Fibroblast of skin of right quadriceps (primary cell): ENCODE data around the gene MPPED2.

Source experiments
- DNase-seq: peaks from one replicate; pipeline ENCODE4 v3.0.0-alpha.2; 2013

Gene MPPED2

GRCh38 chr11:30447058-30447640, 139.0 kb downstream of the MPPED2 start:
- no peak for DNase-seq

DNA sequence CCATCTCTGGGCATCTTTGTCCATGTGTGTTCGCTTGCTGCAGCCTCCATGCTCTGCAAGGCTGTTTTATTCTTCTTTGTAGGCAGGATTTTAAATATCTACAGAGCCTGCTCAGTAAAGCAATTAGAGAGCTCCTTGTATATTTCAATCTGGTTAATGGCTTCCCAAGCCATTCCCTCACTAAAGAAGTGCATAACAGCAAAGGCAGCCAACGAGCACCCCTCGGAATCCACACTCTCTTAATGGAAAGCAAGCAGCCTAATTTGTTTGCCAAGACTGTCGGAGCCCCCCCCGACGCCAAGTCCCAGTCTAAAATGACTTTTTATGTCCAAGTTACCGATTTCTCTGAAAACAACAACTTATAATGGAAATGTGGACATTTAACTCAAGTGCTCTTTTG, 139.6 kb downstream of the MPPED2 start:
- DNase-seq, result no peak

GRCh38 chr11:30445056-30445455, 141.1 kb downstream of the MPPED2 start:
- DNase-seq, result no peak

GRCh38 chr11:30440510-30440909, 145.6 kb downstream of the MPPED2 start:
- DNase-seq, result no peak

GRCh38 chr11:30436801-30437200, 149.4 kb downstream of the MPPED2 start:
- DNase-seq, result no peak

DNA sequence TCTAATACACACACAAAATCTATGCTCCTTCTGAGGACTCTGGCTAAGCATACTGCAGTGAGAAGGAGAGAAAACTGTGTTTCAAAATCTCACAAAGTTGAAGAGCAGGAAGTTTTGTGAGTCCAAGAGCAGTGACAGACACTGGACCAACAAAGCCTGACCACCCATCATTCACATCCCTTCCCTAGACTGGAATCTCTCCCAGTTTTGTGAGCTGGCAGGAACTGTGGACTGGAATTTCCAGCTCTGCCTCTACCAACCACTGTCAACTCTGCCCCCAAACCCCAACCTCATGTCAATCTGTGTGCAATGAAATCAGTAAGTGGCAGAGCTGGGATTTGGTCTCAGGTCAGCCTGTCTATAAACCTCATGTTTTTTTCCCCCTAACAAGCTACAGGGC, 150.7 kb downstream of the MPPED2 start:
- no peak for DNase-seq

GRCh38 chr11:30434901-30435300, 151.3 kb downstream of the MPPED2 start:
- no peak for DNase-seq

DNA sequence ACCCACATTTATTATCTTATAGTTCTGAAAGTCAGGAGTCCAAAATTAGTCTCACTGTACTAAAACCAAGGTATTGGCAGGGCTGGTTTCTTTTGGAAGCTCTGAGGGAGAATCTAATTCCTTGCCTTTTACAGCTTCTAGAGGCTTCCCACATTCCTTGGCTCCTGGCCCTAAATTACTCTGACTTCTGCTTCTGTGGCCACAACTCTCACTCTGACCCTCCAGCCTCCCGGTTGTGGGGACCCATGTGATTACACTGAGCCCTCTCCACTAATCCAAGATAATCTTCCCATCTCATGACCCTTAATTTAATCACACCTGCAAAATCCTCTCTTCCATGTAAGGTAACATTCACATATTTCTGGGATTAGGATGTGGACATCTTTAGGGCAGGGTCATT, 152.3 kb downstream of the MPPED2 start:
- DNase-seq, result peak; percentile 4

DNA sequence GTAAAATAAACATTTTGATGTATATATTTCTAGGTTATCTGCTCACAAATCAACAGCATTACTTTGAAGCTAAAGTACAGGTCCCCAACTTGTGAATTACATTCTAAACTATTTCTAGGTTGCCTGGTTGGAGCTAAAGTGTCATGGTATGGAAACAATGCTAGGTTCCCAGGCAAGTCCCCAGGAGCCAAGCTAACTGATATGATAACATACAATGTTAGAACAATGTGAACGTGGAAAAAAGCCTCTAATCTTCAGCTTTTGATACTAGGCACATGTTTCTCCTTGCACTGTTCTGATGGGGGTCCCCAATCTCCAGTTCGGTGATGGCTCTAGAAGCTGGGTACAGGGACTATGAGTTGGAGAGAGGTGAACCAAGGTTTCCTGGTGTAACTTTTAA, 153.4 kb downstream of the MPPED2 start:
- DNase-seq, result no peak

- no peak for DNase-seq
Observed at GRCh38 chr11:30432178-30432577, 154.0 kb downstream of the MPPED2 start.

DNA sequence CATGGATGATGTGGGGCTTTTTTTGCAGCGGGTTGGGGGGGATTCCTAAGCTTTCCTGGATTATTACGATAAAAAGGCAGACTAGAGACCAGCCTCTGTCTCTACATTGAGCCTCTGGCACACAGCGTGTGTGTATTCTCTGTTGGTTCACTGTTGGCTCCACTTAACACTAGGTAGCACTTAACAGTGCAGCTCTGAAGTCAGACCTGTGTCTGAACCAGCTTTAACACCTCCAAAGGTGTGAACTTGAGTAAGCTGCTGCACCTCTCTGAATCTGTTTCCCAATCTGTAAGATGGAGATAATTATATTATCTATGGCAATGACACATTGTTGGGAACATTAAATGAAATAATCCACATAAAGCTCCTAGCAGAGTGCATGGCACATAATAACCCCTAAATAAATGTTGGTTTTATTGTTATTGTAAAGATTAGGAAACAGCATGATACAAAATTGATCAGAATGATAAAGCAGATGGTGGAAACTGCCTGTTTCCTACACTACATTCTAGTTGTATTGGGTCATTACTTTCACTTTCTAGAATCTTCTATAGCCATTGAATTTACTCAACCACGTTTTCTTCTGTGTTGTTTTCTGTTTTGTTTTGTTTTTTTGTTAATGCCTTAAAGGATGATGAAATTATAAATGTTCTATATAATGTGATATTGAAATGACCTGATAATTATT, 154.9 kb downstream of the MPPED2 start:
- no peak for DNase-seq

DNA sequence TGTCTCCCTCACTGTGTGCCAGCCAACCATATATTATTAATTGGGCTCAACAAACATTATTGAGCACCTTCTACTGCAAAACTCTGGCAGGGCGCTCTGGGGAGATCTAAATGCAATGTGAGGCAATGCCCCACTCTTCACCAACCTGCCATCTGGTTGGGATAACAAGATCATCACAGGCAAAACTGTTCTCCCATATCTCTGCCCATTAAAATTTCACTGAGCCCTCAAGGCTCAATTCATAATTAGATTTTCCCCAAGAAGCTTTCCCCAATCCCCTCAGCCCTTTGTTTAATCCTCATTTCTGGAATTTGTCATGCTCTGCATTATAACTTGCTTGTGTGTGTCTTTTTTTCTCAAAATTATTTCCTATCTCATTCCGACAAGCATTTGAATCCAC, 156.6 kb downstream of the MPPED2 start:
- DNase-seq, result no peak

- no peak for DNase-seq
Observed at GRCh38 chr11:30426781-30427180, 159.4 kb downstream of the MPPED2 start.

DNA sequence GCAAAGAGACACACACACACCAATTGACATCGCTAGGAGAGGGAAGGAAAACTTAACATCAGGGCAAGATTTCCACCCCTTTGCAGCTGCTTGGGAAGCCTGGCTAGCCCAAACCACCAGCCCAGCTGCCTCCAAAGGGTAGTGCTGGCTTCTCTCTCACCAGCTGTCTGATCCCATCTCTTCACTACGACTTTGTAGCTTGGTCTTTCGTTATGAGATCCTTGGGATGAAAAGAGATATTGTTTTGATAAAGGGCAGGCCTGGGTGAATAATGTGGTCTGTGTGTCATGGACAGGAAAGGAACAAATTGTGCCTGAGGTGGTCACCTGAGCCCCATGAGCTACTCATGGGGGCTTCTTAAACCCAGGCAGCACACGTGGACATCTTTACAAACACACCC, 161.3 kb downstream of the MPPED2 start:
- no peak for DNase-seq

DNA sequence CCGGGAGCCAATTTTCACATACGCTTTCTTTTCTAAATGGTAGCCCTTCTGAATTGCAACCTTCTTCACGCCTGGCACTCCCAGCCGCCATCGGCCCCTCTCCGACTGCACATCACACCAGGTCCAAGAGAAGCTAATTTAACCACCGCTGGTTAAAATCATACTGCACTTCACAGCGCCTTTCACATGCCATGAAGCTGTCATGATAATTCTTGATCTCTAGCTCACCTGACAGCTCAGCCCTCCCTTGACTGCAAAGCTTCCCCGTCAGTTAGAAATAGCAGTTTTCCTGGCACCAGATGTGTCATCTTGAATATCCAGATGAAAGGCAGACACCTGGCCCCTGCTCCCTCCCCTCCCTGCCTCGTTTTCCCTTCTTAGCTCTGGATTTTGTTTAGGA, 161.8 kb downstream of the MPPED2 start:
- no peak for DNase-seq

DNA sequence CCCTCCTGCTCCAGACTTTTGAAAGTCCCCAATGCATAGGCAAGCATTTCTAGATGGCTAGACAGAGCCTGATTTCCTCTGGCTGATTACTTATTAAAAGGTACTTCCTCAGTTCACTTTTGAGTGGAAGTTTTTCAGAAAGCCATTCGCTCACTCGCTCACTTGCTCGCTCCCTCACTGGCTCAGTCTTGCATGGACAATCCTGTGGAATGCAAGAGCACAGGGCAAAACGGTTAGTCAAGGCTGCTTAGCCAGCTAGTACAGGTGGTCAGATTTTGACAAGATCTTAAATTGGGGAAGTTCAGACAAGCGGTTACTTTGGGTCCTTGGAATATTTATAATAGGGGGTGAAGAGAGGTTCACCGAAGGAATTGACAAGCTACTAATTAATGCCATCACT, 162.3 kb downstream of the MPPED2 start:
- DNase-seq, result no peak

DNA sequence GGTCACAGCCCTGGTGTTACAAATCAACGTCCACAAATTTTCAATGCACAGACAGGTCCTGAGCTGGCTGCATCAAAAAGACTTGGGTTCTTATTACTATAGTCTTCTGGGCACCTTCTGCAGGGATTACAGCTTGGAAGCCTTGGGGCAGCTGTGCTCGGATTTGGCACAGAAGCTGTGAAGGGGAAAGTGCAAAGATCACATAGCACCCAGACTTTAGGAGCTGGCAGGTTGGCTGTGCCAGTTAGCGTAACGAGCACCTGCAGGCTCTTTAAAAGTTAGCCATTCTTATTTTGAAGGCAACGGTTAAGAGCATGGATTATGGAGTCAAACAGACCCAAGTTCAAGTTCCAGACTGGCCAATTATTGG, 162.9 kb downstream of the MPPED2 start:
- no peak for DNase-seq

DNA sequence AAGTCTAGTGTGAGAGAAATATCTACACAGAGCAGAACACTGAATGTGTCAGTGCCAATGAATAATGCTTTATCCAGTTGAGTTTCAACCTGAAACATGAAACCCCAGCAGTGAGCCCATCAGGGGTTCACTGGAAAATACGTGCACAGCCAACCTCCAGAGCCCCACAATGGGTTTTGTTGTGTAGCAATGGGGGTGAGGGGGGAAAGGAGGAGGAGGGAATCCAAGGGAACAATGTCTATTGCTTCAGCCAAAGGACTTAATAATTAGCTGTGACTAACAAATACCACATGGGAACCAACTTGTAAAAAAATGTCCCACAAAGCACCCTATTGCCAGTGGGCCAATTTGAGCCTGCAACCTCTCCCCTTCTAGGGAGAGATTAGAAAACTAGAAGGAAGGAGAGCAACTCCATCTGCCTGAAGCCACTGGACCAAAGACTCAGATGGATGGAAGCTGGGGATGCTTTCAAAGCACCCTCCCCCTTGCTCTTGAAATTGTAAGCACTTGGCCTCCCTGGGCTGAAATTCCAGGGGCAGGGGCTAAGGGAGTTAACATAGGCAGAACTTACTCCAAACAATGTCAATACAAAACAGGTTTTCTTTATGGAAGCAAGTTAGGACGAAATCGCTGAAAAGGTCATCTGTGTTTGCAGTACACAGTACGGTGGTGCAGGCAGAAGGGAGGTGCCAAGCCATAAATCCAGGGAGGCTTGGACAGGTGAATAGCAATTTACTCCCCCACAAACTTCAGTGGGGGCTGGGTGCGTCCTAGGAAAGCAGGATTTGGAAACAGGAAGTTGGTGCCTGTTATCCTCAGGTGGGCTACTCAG, 163.5 kb downstream of the MPPED2 start:
- no peak for DNase-seq

DNA sequence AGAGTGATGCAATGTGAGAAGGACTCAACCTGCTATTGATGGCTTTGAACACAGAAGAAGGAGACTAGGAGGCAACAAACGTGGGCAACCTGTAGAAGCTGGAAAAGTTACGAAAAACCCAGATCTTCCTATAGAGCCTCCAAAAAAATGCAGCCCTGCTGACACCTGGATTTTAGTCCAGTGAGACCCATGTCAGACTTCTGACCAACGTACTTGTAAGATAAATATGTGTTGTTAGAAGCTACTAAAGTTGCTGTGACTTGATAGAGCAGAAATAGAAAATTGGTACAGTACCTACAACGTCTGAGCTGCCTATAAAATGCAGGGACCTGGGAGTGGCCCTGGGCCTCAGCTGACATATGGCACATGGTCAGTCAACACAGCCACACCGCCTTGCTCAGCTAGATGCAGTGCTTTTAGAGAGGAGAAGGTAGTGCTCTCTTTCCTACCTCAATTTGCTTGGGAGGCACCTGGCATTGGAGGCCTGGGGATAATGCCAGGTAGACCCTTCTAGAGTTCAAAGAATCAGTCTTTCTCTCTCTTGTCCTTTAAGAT, 165.8 kb downstream of the MPPED2 start:
- DNase-seq, result no peak

DNA sequence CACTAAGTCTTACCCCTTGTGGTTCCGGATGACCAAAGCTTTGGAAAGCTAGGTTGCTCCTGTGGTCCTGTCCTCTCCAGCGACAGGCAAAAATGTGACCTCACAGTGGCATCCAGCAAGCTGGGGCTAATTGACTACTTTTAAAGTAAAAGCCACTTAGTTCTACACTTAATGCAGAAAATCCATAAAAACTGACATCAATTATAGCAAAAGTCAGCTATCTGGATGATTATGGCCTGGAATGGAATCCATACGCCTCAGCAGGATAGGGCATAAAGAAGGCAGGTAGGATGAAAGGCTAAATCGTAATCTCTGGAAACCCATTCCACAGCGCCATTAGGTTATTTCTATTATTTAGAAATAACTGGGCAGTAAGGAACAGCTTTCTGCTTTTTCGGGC, 171.3 kb downstream of the MPPED2 start:
- no peak for DNase-seq

DNA sequence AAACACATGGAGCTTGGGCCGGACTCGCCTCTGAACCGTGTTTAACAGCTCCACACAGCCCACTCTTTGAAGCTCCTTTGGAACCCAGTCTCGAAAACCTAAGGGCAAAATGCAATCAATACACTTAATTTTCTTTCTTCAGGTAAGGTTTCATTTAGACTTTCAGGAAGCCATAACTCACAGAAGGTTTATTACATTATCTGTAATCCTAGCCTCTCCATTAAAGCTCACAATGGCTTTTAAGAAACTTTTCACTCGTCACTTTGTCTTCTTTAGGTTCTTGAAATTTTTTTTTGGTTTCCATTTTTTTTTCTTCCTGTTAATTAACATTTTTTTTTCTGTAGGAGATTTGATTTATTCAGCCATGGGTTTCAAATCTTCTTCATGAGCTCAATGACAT, 171.9 kb downstream of the MPPED2 start:
- DNase-seq, result no peak

- DNase-seq, result no peak
Observed at GRCh38 chr11:30412509-30412908, 173.6 kb downstream of the MPPED2 start.

DNA sequence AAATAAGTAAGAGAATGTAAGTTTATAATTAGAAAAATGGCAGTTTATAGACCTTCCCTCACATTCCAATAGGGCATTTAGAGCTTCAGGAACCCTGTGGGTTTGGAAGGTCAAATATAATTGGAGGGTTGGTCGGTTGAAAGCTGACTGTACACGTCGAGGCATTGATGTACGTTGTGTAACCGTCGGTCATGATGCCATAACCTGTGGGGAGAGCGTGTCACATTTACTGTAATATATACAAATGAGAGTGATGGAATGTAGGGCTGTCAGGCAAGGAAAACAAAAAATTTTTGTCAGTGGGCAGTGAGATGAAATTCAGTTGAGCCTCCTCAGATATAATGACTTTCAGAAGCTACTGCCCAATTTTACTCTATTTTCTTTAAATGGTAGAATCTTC, 174.8 kb downstream of the MPPED2 start:
- peak; percentile 3 for DNase-seq
